Urothelium cell line (cell line): ENCODE data around the gene SPACA4.
A peak's percentile ranks its signal among the peaks of the same experiment; 100 is the strongest.

Experiments
- DNase-seq: peaks from one replicate; pipeline ENCODE4 v3.0.0; 2011; ENCODE audit warnings: low spot score, mixed read lengths
- FAIRE-seq: peaks from 2 replicates; lab custom pipeline; 2011; peaks lifted over from hg19 to GRCh38; lab: Jason Lieb, UNC

The SPACA4 gene

GRCh38 chr19:48596679-48597465, 9.7 kb upstream of the SPACA4 start:
- DNase-seq, result no peak
- FAIRE-seq, result no peak

GRCh38 chr19:48598996-48599700, 7.4 kb upstream of the SPACA4 start:
- FAIRE-seq (no peak), DNase-seq (no peak)

GRCh38 chr19:48600679-48601417, 5.7 kb upstream of the SPACA4 start:
- no peak for DNase-seq
- FAIRE-seq, result no peak

GRCh38 chr19:48603001-48603400, 3.5 kb upstream of the SPACA4 start:
- DNase-seq (no peak), FAIRE-seq (no peak)

GRCh38 chr19:48603449-48603848, 3.1 kb upstream of the SPACA4 start:
- FAIRE-seq (no peak), DNase-seq (no peak)

GRCh38 chr19:48603850-48604249, 2.7 kb upstream of the SPACA4 start:
- FAIRE-seq (no peak), DNase-seq (no peak)

- no peak for FAIRE-seq
- DNase-seq, result no peak
Measured at GRCh38 chr19:48607359-48607755, 815 bp downstream of the SPACA4 start.

- no peak for FAIRE-seq
- peak; percentile 63 for DNase-seq
Measured at GRCh38 chr19:48608798-48609263, 2.3 kb downstream of the SPACA4 start.

- no peak for FAIRE-seq
- DNase-seq, result no peak
Measured at GRCh38 chr19:48609571-48610108, 3.1 kb downstream of the SPACA4 start.

GRCh38 chr19:48611872-48612271, 5.3 kb downstream of the SPACA4 start:
- no peak for FAIRE-seq
- DNase-seq, result no peak

GRCh38 chr19:48613024-48613851, 6.7 kb downstream of the SPACA4 start:
- no peak for FAIRE-seq

GRCh38 chr19:48613852-48614435, 7.4 kb downstream of the SPACA4 start:
- FAIRE-seq (no peak), DNase-seq (no peak)

More at GRCh38 chr19:48613024-48613851, 6.7 kb downstream of the SPACA4 start:
- no peak for DNase-seq

- FAIRE-seq, result no peak
- DNase-seq, result no peak
Measured at GRCh38 chr19:48614436-48615230, 8.1 kb downstream of the SPACA4 start, which contains the start of gene FAM83E. TSS of gene FAM83E (minus strand) at chr19:48615076. CDS start at chr19:48613372, 1,704 bp downstream.

- no peak for FAIRE-seq
- no peak for DNase-seq
Measured at GRCh38 chr19:48615231-48616040, 8.9 kb downstream of the SPACA4 start.

- no peak for DNase-seq
- FAIRE-seq, result no peak
Measured at GRCh38 chr19:48616041-48616436, 9.5 kb downstream of the SPACA4 start.

- FAIRE-seq, result no peak
- DNase-seq, result no peak
Measured at GRCh38 chr19:48616491-48617056, 10.0 kb downstream of the SPACA4 start.

GRCh38 chr19:48617146-48617937, 10.8 kb downstream of the SPACA4 start:
- DNase-seq (no peak), FAIRE-seq (no peak)
